Gastrocnemius medialis (tissue), 4 donors: ENCODE measurements around the gene RABGAP1L. TPM values are rescaled to one million over a fixed set of nuclear protein-coding genes. Genes with fewer than 3 reads are reported as not detected.

Experiments used
- ATAC-seq, 2 donors: fragments of 150-250 bp; one replicate each; pipeline ENCODE4 v1.9.1; 2016
- DNase-seq, 2 donors: peaks; one replicate each; pipeline ENCODE4 v3.0.0-alpha.2; 2019
- H3K27ac ChIP-seq, 4 donors: fragments of 200-600 bp; sonication (generic); 1 replicate in 1 of 4; 2 replicates in 3 of 4; pipeline ENCODE4 v1.5.1; 2016 to 2018; ENCODE audit warnings: mild to moderate bottlenecking in 2 of 4, moderate library complexity in 1 of 4
- H3K27me3 ChIP-seq, 3 donors: fragments of 200-600 bp; sonication (generic) in 2 of 3; 1 replicate in 1 of 3; 2 replicates in 2 of 3; pipeline versions ENCODE4 v1.5.1 to v1.6.0; 2016 to 2019; ENCODE audit warnings: mild to moderate bottlenecking in 1 of 3, moderate library complexity in 1 of 3
- H3K36me3 ChIP-seq, 2 donors: fragments of 200-600 bp; sonication (generic) in 1 of 2; one replicate each; pipeline ENCODE4 v1.5.1; 2017 to 2018
- H3K4me1 ChIP-seq, 2 donors: fragments of 200-600 bp; sonication (generic) in 1 of 2; one replicate each; pipeline ENCODE4 v1.5.1; 2016 to 2017; ENCODE audit warnings: mild to moderate bottlenecking in 2 of 2
- H3K4me3 ChIP-seq, 4 donors: fragments of 200-600 bp; sonication (generic) in 3 of 4; 1 replicate in 1 of 4; 2 replicates in 3 of 4; pipeline ENCODE4 v1.5.1; 2016 to 2019; ENCODE audit warnings: mild to moderate bottlenecking in 2 of 4
- H3K9me3 ChIP-seq, 3 donors: fragments of 200-600 bp; sonication (generic) in 2 of 3; 1 replicate in 1 of 3; 2 replicates in 2 of 3; pipeline ENCODE4 v1.5.1; 2016 to 2019
- POLR2A ChIP-seq, 2 donors: fragments of 450-650 bp; IDR thresholded peaks; one replicate each; pipeline ENCODE4 v1.6.1; 2017; ENCODE audit warnings: antibody characterized with exemption in 2 of 2, mild to moderate bottlenecking in 2 of 2, moderate library complexity in 2 of 2
- in situ Hi-C, 4 donors: fragments of 200-750 bp; cut with MboI; loops; one replicate each; pipeline versions ENCODE4 v1.15.0 to v1.8.0; 2017; ENCODE audit warnings: low sequenced_read_pairs in 4 of 4
- intact Hi-C: fragments of 100-400 bp; cut with DNase I; formaldehyde crosslinking; loops from one replicate; pipeline ENCODE4 v1.15.1; 2023; ENCODE audit warnings: low total_unique reads
- total RNA-seq, 4 donors: library from RNA; depleted of rRNA; stranded (reverse); fragments of >200 nt; gene quantifications; one replicate each; pipeline versions ENCODE4 v1.1.0 to v1.2.3, GENCODE V29; 2016
- TF ChIP-seq, protein P1 (sequence below), 5 experiments: fragments of 450-650 bp in 3 of 5; fragments of 200-600 bp in 2 of 5; sonication (generic) in 2 of 5; IDR thresholded peaks in 4 of 5; conservative IDR thresholded peaks in 1 of 5; 1 replicate in 4 of 5; 2 replicates in 1 of 5; pipeline ENCODE4 v1.5.1; 2016 to 2019; ENCODE audit warnings: antibody characterized with exemption in 5 of 5, mild to moderate bottlenecking in 3 of 5, moderate library complexity in 3 of 5

Gene RABGAP1L
- total RNA-seq, 4 donors from 2014 or later: 8.8 to 22.2 (median 14.9) TPM

- H3K4me1 ChIP-seq: no peaks in the 10 kb centered on the region
- intact Hi-C loops (no loop called here), in situ Hi-C loops (no loop called here)
- no peak for TF ChIP-seq POLR2A (IDR thresholded peaks at IDR 0.05)
- TF ChIP-seq, protein P1, sequence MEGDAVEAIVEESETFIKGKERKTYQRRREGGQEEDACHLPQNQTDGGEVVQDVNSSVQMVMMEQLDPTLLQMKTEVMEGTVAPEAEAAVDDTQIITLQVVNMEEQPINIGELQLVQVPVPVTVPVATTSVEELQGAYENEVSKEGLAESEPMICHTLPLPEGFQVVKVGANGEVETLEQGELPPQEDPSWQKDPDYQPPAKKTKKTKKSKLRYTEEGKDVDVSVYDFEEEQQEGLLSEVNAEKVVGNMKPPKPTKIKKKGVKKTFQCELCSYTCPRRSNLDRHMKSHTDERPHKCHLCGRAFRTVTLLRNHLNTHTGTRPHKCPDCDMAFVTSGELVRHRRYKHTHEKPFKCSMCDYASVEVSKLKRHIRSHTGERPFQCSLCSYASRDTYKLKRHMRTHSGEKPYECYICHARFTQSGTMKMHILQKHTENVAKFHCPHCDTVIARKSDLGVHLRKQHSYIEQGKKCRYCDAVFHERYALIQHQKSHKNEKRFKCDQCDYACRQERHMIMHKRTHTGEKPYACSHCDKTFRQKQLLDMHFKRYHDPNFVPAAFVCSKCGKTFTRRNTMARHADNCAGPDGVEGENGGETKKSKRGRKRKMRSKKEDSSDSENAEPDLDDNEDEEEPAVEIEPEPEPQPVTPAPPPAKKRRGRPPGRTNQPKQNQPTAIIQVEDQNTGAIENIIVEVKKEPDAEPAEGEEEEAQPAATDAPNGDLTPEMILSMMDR (IDR thresholded peaks at IDR 0.05 in 4 of 5, conservative IDR thresholded peaks at IDR 0.05 in 1 of 5): no peak
- no peak overlapping the region for H3K27ac ChIP-seq
- DNase-seq: no peak
- H3K27me3 ChIP-seq: no peaks in the 10 kb centered on the region
- ATAC-seq: no peak
- H3K4me3 ChIP-seq: no peak overlapping the region
- no peaks in the 10 kb centered on the region for H3K9me3 ChIP-seq
- H3K36me3 ChIP-seq: no peaks in the 10 kb centered on the region
Measured at GRCh38 chr1:174818014-174818616, 658.8 kb downstream of the RABGAP1L start.

DNA sequence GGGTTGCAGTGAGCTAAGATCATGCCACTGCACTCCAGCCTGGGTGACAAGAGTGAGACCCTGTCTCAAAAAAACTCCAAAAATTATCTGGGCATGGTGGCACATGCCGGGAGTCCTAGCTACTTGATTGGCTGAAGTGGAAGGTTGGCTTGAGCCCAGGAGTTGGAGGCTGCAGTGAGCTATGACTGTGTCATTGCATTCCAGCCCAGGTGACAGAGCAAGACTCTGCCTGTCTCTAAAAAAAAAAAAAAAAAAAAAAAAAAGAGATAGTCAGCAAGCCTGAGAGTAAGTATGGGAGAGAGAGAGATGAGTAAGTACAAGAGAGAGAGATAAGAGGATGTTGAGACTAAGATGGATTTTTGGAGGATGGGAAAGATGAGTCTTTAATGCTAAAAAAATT, 659.6 kb downstream of the RABGAP1L start:
- no peak for TF ChIP-seq POLR2A (IDR thresholded peaks at IDR 0.05)
- TF ChIP-seq, protein P1 (IDR thresholded peaks at IDR 0.05 in 4 of 5, conservative IDR thresholded peaks at IDR 0.05 in 1 of 5): no peak
- ATAC-seq: no peak
- no peaks in the 10 kb centered on the region for H3K4me1 ChIP-seq
- no peak overlapping the region for H3K27ac ChIP-seq
- in situ Hi-C loops: no loop called here
- no peak overlapping the region for H3K4me3 ChIP-seq
- H3K9me3 ChIP-seq: no peaks in the 10 kb centered on the region
- H3K27me3 ChIP-seq: no peaks in the 10 kb centered on the region
- intact Hi-C loops: no loop called here
- DNase-seq: no peak
- H3K36me3 ChIP-seq: no peaks in the 10 kb centered on the region

DNA sequence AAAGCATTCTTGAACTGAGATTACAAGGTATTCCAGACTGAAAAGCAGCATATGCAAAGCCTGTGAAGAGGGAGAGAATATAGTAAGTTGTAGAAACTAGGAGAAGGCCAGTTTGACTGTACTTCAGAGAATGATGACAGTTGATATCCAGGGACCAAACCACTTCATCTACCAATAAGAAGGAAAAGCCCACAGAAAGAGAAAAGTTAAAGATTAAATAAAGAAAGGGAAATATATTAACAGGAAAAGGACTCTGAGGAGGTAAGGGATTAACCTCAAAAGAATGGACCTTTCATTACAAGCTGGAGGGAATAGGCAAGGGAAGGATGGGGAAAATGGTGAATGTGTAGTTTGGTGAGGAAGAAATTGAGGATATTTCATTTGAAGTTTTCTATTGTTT, 660.3 kb downstream of the RABGAP1L start:
- Histone ChIP-seq H3K36me3 (no peaks in the 10 kb centered on the region), H3K4me1 (no peaks in the 10 kb centered on the region), H3K27me3 (no peaks in the 10 kb centered on the region), H3K27ac (no peak overlapping the region), H3K9me3 (no peaks in the 10 kb centered on the region), H3K4me3 (no peak overlapping the region)
- DNase-seq (no peak), ATAC-seq (no peak)
- TF ChIP-seq, protein P1 (IDR thresholded peaks at IDR 0.05 in 4 of 5, conservative IDR thresholded peaks at IDR 0.05 in 1 of 5): no peak
- no peak for TF ChIP-seq POLR2A (IDR thresholded peaks at IDR 0.05)
- intact Hi-C loops (no loop called here), in situ Hi-C loops (no loop called here)

- in situ Hi-C loops: no loop called here
- intact Hi-C loops: no loop called here
- TF ChIP-seq, protein P1 (IDR thresholded peaks at IDR 0.05 in 4 of 5, conservative IDR thresholded peaks at IDR 0.05 in 1 of 5): no peak
- no peak for TF ChIP-seq POLR2A (IDR thresholded peaks at IDR 0.05)
Measured at GRCh38 chr1:174825127-174825526, 665.8 kb downstream of the RABGAP1L start.

DNA sequence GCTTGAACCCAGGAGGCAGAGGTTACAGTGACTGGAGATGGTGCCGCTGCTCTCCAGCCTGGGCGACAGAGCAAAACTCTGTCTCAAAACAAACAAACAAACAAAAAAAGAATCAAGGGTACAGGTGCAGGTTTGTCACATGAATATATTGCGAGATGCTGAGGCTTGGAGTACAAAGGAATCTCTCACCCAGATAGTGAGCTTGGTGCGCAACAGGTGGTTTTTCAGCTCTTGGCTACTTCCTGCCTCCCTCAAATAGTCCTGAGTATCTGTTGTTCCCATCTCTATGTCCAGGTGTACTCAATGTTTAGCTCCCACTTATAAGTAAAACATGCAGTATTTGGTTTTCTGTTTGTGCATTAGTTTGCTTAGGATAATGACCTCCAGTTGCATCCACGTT, 666.5 kb downstream of the RABGAP1L start:
- Histone ChIP-seq H3K9me3 (no peaks in the 10 kb centered on the region), H3K27ac (no peak overlapping the region), H3K4me1 (no peaks in the 10 kb centered on the region), H3K4me3 (no peak overlapping the region), H3K36me3 (no peaks in the 10 kb centered on the region), H3K27me3 (no peaks in the 10 kb centered on the region)
- intact Hi-C loops (no loop called here), in situ Hi-C loops (no loop called here)
- no peak for DNase-seq
- ATAC-seq: no peak
- TF ChIP-seq, protein P1 (IDR thresholded peaks at IDR 0.05 in 4 of 5, conservative IDR thresholded peaks at IDR 0.05 in 1 of 5): no peak
- TF ChIP-seq POLR2A (IDR thresholded peaks at IDR 0.05): no peak

More at GRCh38 chr1:174825127-174825526, 665.8 kb downstream of the RABGAP1L start:
- no peaks in the 10 kb centered on the region for H3K36me3 ChIP-seq
- no peak for ATAC-seq
- H3K27ac ChIP-seq: no peak overlapping the region
- H3K4me3 ChIP-seq: no peak overlapping the region
- no peaks in the 10 kb centered on the region for H3K9me3 ChIP-seq
- DNase-seq: no peak
- no peaks in the 10 kb centered on the region for H3K4me1 ChIP-seq
- no peaks in the 10 kb centered on the region for H3K27me3 ChIP-seq
